Spleen (tissue), 13 donors: ENCODE data around the gene NOTO. TPM values are rescaled to one million over a fixed set of nuclear protein-coding genes. Genes with fewer than 3 reads are reported as not detected.

Experiments
- DNase-seq: peaks from one replicate; pipeline ENCODE4 v3.0.0-alpha.2; 2020
- H3K27ac ChIP-seq, 8 donors: fragments of 200-600 bp; sonication (generic) in 7 of 8; 1 replicate in 4 of 8; 2 replicates in 4 of 8; pipeline versions ENCODE4 v1.5.0 to v1.8.0; 2016 to 2021; ENCODE audit warnings: inconsistent platforms in 4 of 8, mild to moderate bottlenecking in 4 of 8, moderate library complexity in 1 of 8
- H3K27me3 ChIP-seq, 7 donors: fragments of 200-600 bp; sonication (generic) in 6 of 7; replicated peaks in 1 of 7; 1 replicate in 4 of 7; 2 replicates in 3 of 7; pipeline versions ENCODE4 v1.5.0 to v1.8.0; 2016 to 2021; ENCODE audit warnings: inconsistent platforms in 3 of 7, mild to moderate bottlenecking in 1 of 7
- H3K36me3 ChIP-seq, 6 donors: fragments of 200-600 bp; sonication (generic) in 5 of 6; 1 replicate in 4 of 6; 2 replicates in 2 of 6; pipeline versions ENCODE4 v1.5.0 to v1.8.0; 2016 to 2021; ENCODE audit warnings: inconsistent platforms in 2 of 6
- H3K4me1 ChIP-seq, 6 donors: fragments of 200-600 bp; sonication (generic) in 5 of 6; 1 replicate in 3 of 6; 2 replicates in 3 of 6; pipeline versions ENCODE4 v1.5.0 to v1.8.0; 2016 to 2021; ENCODE audit warnings: inconsistent platforms in 3 of 6
- H3K4me3 ChIP-seq, 8 donors: fragments of 200-600 bp; sonication (generic) in 7 of 8; 1 replicate in 4 of 8; 2 replicates in 4 of 8; pipeline versions ENCODE4 v1.5.0 to v1.8.0; 2016 to 2021; ENCODE audit warnings: inconsistent platforms in 4 of 8, mild to moderate bottlenecking in 4 of 8, moderate library complexity in 2 of 8
- H3K9me3 ChIP-seq, 8 donors: fragments of 200-600 bp; sonication (generic) in 7 of 8; 1 replicate in 4 of 8; 2 replicates in 4 of 8; pipeline versions ENCODE4 v1.5.0 to v1.8.0; 2016 to 2021; ENCODE audit warnings: inconsistent platforms in 4 of 8
- POLR2A ChIP-seq, 3 donors: fragments of 450-650 bp; IDR thresholded peaks; one replicate each; pipeline ENCODE4 v1.5.1; 2017; ENCODE audit warnings: antibody characterized with exemption in 3 of 3, mild to moderate bottlenecking in 1 of 3
- POLR2AphosphoS5 ChIP-seq, 3 donors: sonication (generic); formaldehyde crosslinking; IDR thresholded peaks; one replicate each; pipeline ENCODE4 v1.5.1; 2017; ENCODE audit warnings: antibody characterized with exemption in 3 of 3
- WGBS, 5 donors: extraction: QIAGEN DNeasy Blood & Tissue Kit in 3 of 5; methylation state at CpG; one replicate each; pipeline versions ENCODE4 v1.1.5 to v1.1.7; 2013 to 2018; 5-methylcytosine and 5-hydroxymethylcytosine counted together
- intact Hi-C: fragments of 100-400 bp; cut with DNase I; formaldehyde crosslinking; loops from one replicate; pipeline ENCODE4 v1.15.0; 2023; ENCODE audit warnings: low total_unique reads
- long read RNA-seq, 2 donors: transcript quantifications; one replicate each; lab custom pipeline, GENCODE V29; 2026
- polyA plus RNA-seq, 3 donors: library from polyadenylated mRNA; stranded (reverse); fragments of 200-250 nt; gene quantifications; one replicate each; pipeline ENCODE4 v1.2.1, GENCODE V29; 2013
- total RNA-seq, 7 donors: library from RNA; depleted of rRNA in 3 of 7; stranded (reverse); fragments of >200 nt in 3 of 7; fragmentation: NEBNext Ultra II Directional in 4 of 7; extraction: Animal tissue kit (Norgen Biotek cat#: 25700) in 4 of 7; gene quantifications; one replicate each; pipeline versions ENCODE4 v1.1.0 to v1.2.1, GENCODE V29; 2016 to 2021
- TF ChIP-seq, protein P1 (sequence below), 11 experiments: fragments of 200-600 bp in 7 of 11; fragments of 450-650 bp in 4 of 11; sonication (generic) in 4 of 11; IDR thresholded peaks in 8 of 11; conservative IDR thresholded peaks in 3 of 11; 1 replicate in 7 of 11; 2 replicates in 4 of 11; pipeline versions ENCODE4 v1.4.0 to v1.8.0; 2016 to 2021; ENCODE audit warnings: antibody characterized with exemption in 11 of 11, inconsistent platforms in 4 of 11, mild to moderate bottlenecking in 1 of 11
- donor health status: healthy with polysubstance abuse.
- donor health status: DM: no; HTN: no; CAD: no; lungs with moderate emphysema.
- donor health status: DM: no; HTN: no; CAD: no.
- donor health status: Bipolar disorder and iron deficiency.
- donor health status: healthy.
- donor health status: DM: no; HTN: no; CAD: no.
- donor health status: DM: yes; HTN: yes; CAD: no.

The NOTO gene
- not detected for total RNA-seq
- not detected for polyA plus RNA-seq
- long read RNA-seq, donor 1 = 0 reads
- long read RNA-seq, donor 2 = 0 reads

- DNase-seq = no peak
Observed at GRCh38 chr2:73202156-73203054, at the start of gene NOTO. Gene NOTO (plus strand): TSS chr2:73202574. CDS start chr2:73202667, 93 bp downstream.

DNA sequence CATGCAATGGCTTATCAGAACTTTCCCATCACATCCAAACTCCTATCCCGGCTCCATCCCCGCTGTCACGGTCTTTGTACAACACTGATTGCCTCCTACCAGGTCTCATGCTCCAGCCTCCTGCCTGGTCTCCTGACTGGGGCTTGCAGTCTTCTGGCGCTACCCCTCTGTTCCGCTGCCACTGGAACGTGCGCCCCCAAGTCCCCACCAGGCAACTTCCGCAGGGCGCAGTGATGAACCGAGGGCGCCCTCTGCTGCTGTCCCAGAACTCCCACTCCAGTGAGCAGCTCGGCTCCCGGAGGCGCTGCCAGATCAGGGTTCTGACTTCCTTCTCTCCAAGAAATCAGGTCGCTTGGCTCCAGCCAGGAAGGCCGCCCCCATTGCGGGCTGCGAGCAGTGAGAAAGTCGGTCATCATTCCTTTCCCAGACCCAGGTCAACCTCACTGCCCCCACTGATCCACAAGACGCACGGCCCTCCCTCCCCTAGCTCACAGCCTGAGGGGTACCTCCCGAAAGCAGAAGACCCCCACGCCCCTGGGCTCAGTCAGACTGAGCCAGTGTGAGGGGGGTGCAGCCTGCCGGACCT lies 45.7 kb upstream of the NOTO start:
- peak; percentile 39 to 62 (median 59) for TF ChIP-seq POLR2AphosphoS5 (IDR thresholded peaks at IDR 0.05)
- TF ChIP-seq, protein P1, sequence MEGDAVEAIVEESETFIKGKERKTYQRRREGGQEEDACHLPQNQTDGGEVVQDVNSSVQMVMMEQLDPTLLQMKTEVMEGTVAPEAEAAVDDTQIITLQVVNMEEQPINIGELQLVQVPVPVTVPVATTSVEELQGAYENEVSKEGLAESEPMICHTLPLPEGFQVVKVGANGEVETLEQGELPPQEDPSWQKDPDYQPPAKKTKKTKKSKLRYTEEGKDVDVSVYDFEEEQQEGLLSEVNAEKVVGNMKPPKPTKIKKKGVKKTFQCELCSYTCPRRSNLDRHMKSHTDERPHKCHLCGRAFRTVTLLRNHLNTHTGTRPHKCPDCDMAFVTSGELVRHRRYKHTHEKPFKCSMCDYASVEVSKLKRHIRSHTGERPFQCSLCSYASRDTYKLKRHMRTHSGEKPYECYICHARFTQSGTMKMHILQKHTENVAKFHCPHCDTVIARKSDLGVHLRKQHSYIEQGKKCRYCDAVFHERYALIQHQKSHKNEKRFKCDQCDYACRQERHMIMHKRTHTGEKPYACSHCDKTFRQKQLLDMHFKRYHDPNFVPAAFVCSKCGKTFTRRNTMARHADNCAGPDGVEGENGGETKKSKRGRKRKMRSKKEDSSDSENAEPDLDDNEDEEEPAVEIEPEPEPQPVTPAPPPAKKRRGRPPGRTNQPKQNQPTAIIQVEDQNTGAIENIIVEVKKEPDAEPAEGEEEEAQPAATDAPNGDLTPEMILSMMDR (IDR thresholded peaks at IDR 0.05 in 8 of 11, conservative IDR thresholded peaks at IDR 0.05 in 3 of 11) = peak; percentile 7 to 74 (median 64)
- no peak for TF ChIP-seq POLR2A (IDR thresholded peaks at IDR 0.05)
- Histone ChIP-seq H3K27me3 (peaks cover 0 to 43% (median 10%) of the 10 kb centered on the region in 7 donors), H3K27ac (no peak overlapping the region), H3K4me1 (peaks cover 0 to 9% (median 6%) of the 10 kb centered on the region in 6 donors), H3K4me3 (peak overlapping the region in 1 of 8 donors; percentile 15), H3K36me3 (no peaks in the 10 kb centered on the region), H3K9me3 (no peaks in the 10 kb centered on the region)
- intact Hi-C loops = loop anchor here (5.0 kb wide), 1 partner anchor 164 kb away; no protein-coding TSS in a partner anchor
- 10 to 16% (median 15%) methylated on average over 16 to 24 of the region's 24 CpGs for WGBS, 5 donors
- no peak for DNase-seq

More at GRCh38 chr2:73202156-73203054, at the start of gene NOTO:
- Histone ChIP-seq H3K9me3 (no peaks in the 10 kb centered on the region), H3K36me3 (no peaks in the 10 kb centered on the region), H3K27me3 (peaks cover 8 to 96% (median 44%) of the 10 kb centered on the region in 7 donors), H3K4me3 (peak within 1 kb of the TSS in 7 of 8 donors; percentile 26 to 59 (median 33)), H3K4me1 (peaks cover 10 to 20% (median 17%) of the 10 kb centered on the region in 6 donors), H3K27ac (no peak within 1 kb of the TSS)
- TF ChIP-seq POLR2AphosphoS5 (IDR thresholded peaks at IDR 0.05) = no peak
- no peak for TF ChIP-seq POLR2A (IDR thresholded peaks at IDR 0.05)
- TF ChIP-seq, protein P1 (IDR thresholded peaks at IDR 0.05 in 8 of 11, conservative IDR thresholded peaks at IDR 0.05 in 3 of 11) = no peak
- intact Hi-C loops = no loop called here
- 2 to 15% (median 3%) methylated on average over 58 to 87 of the region's 87 CpGs for WGBS, 5 donors

GRCh38 chr2:73162856-73163391 lies 39.5 kb upstream of the NOTO start:
- intact Hi-C loops = loop anchor here (5.0 kb wide), 2 partner anchors 76 to 271 kb away; no protein-coding TSS in a partner anchor
- DNase-seq = no peak
- Histone ChIP-seq H3K36me3 (no peaks in the 10 kb centered on the region), H3K4me1 (peaks cover 0 to 4% (median 0%) of the 10 kb centered on the region in 6 donors), H3K27me3 (peaks cover 0 to 34% (median 0%) of the 10 kb centered on the region in 7 donors), H3K4me3 (no peak overlapping the region), H3K9me3 (no peaks in the 10 kb centered on the region), H3K27ac (no peak overlapping the region)
- TF ChIP-seq, protein P1 (IDR thresholded peaks at IDR 0.05 in 8 of 11, conservative IDR thresholded peaks at IDR 0.05 in 3 of 11) = no peak
- TF ChIP-seq POLR2AphosphoS5 (IDR thresholded peaks at IDR 0.05) = no peak
- no peak for TF ChIP-seq POLR2A (IDR thresholded peaks at IDR 0.05)
- WGBS, 5 donors = 54 to 86% (median 69%) methylated on average over 12 to 14 of the region's 14 CpGs
